HepG2 (cell line): Measurements from ENCODE around the gene VAV2. TPM values are rescaled to one million over a fixed set of nuclear protein-coding genes. Genes with fewer than 3 reads are reported as not detected.

ENCODE experiments used
- FOXA3 ChIP-seq: IDR thresholded peaks from 2 replicates; pipeline ENCODE4 v1.6.1; 2016; ENCODE audit warnings: missing genetic modification reagents, missing compliant biosample characterization
- HDAC6 ChIP-seq: fragments of 200-600 bp; sonication (generic); IDR thresholded peaks from 2 replicates; pipeline ENCODE4 v1.7.0; 2017; ENCODE audit warnings: mild to moderate bottlenecking, antibody characterized with exemption, low read length, low read depth
- SAP130 ChIP-seq: IDR thresholded peaks from 2 replicates; pipeline ENCODE4 v1.6.1; 2016; ENCODE audit warnings: low read depth
- SIX1 ChIP-seq: sonication (generic); formaldehyde crosslinking; IDR thresholded peaks from 2 replicates; pipeline ENCODE4 v1.4.0; 2020; ENCODE audit warnings: missing genetic modification reagents, borderline replicate concordance
- XBP1 ChIP-seq: sonication (generic); formaldehyde crosslinking; IDR thresholded peaks from 2 replicates; pipeline ENCODE4 v1.5.0; 2020; ENCODE audit warnings: missing genetic modification reagents
- ZNF607 ChIP-seq: sonication (generic); formaldehyde crosslinking; IDR thresholded peaks from 2 replicates; pipeline ENCODE4 v1.5.1; 2020; ENCODE audit warnings: missing genetic modification reagents, mild to moderate bottlenecking, borderline replicate concordance
- ZNF747 ChIP-seq: sonication (generic); formaldehyde crosslinking; IDR thresholded peaks from 2 replicates; pipeline ENCODE4 v1.8.1; 2023; ENCODE audit warnings: missing genetic modification reagents, mild to moderate bottlenecking, borderline replicate concordance
- ZNF790 ChIP-seq: sonication (generic); formaldehyde crosslinking; IDR thresholded peaks from 2 replicates; pipeline ENCODE4 v1.8.0; 2022; ENCODE audit warnings: missing genetic modification reagents, mild to moderate bottlenecking, borderline replicate concordance
- polyA plus RNA-seq, 8 experiments: library from polyadenylated mRNA; depleted of rRNA in 3 of 8; stranded (reverse) in 7 of 8; unstranded in 1 of 8; fragments of >200 nt; fragmentation: Illumina TruSeq in 4 of 8; extraction: Trizol in 4 of 8; gene quantifications; 2 replicates each; pipeline versions ENCODE4 v1.2.1 to v1.2.3, GENCODE V29; 2011 to 2016; ENCODE audit warnings: low read depth in 4 of 8, missing spikeins in 1 of 8, mixed read lengths in 1 of 8; ENCODE audit not compliant: insufficient read depth in 1 of 8
- total RNA-seq, 5 experiments: library from RNA; depleted of rRNA; stranded (reverse); fragments of >200 nt; fragmentation: Illumina TruSeq; extraction: Trizol; gene quantifications; 2 replicates each; pipeline ENCODE4 v1.2.3, GENCODE V29; 2016; ENCODE audit warnings: low read depth in 1 of 5
- TF ChIP-seq, protein P1 (sequence below): sonication (generic); formaldehyde crosslinking; IDR thresholded peaks from 2 replicates; pipeline ENCODE4 v1.9.0; 2021; ENCODE audit warnings: mild to moderate bottlenecking, missing genetic modification reagents
- TF ChIP-seq, protein P2 (sequence below): sonication (generic); formaldehyde crosslinking; IDR thresholded peaks from 2 replicates; pipeline ENCODE4 v1.8.1; 2023; ENCODE audit warnings: missing genetic modification reagents, inconsistent platforms, borderline replicate concordance
- TF ChIP-seq, protein P3 (sequence below): sonication (generic); formaldehyde crosslinking; IDR thresholded peaks from 2 replicates; pipeline ENCODE4 v1.8.1; 2023; ENCODE audit warnings: mild to moderate bottlenecking, missing genetic modification reagents, borderline replicate concordance
- TF ChIP-seq, protein P4 (sequence below): sonication (generic); formaldehyde crosslinking; IDR thresholded peaks from 2 replicates; pipeline ENCODE4 v1.5.0; 2020; ENCODE audit warnings: mild to moderate bottlenecking, low read depth, missing genetic modification reagents, borderline replicate concordance
- TF ChIP-seq, protein P5 (sequence below): sonication (generic); formaldehyde crosslinking; IDR thresholded peaks from 2 replicates; pipeline ENCODE4 v1.4.0; 2020; ENCODE audit warnings: missing genetic modification reagents

The VAV2 gene
- total and polyA plus RNA-seq, 2 of the 13 experiments (the other 11 are each of a cell fraction or from before 2014, with no cell fraction given): 22.5 to 22.9 TPM

DNA sequence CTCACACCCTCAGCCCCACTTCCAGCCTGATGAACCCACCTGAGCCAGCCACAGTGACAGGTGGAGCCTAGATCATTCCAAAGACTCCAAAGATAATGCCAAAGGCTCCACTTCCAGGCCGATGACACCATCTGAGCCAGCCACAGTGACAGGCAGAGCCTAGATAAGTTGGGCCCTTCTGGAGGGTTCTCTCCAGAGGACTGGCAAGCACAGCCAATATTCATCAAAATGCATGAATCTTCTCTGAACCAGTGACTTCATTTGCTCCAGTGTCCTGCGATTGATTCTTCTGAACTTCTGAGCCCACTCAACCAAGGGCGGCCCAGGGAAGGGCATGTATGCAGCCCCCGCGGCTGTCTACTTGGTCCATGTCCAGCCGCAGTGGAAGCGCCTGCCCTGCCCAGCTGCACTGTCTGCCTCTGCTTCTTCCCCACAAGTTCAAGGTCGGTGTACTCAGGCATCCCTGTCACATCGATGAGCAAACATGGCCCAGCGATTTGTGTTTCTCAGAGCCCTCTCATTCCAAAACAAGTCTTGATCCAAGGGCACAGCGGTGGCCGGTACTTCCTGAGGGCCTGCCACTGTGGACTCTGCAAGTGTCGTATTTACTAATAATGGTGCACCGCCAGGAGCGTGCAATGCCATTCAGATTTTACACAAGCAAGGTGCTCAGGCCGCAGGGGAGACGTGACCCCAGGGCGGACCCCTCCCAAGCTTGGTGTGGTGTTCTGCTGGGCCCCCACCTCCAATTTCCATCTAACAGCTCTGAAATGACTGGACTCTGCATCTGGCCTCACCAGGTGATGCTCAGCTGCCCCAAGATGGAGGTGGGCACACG is 107.0 kb downstream of the VAV2 start (continued):
- TF ChIP-seq, protein P1, sequence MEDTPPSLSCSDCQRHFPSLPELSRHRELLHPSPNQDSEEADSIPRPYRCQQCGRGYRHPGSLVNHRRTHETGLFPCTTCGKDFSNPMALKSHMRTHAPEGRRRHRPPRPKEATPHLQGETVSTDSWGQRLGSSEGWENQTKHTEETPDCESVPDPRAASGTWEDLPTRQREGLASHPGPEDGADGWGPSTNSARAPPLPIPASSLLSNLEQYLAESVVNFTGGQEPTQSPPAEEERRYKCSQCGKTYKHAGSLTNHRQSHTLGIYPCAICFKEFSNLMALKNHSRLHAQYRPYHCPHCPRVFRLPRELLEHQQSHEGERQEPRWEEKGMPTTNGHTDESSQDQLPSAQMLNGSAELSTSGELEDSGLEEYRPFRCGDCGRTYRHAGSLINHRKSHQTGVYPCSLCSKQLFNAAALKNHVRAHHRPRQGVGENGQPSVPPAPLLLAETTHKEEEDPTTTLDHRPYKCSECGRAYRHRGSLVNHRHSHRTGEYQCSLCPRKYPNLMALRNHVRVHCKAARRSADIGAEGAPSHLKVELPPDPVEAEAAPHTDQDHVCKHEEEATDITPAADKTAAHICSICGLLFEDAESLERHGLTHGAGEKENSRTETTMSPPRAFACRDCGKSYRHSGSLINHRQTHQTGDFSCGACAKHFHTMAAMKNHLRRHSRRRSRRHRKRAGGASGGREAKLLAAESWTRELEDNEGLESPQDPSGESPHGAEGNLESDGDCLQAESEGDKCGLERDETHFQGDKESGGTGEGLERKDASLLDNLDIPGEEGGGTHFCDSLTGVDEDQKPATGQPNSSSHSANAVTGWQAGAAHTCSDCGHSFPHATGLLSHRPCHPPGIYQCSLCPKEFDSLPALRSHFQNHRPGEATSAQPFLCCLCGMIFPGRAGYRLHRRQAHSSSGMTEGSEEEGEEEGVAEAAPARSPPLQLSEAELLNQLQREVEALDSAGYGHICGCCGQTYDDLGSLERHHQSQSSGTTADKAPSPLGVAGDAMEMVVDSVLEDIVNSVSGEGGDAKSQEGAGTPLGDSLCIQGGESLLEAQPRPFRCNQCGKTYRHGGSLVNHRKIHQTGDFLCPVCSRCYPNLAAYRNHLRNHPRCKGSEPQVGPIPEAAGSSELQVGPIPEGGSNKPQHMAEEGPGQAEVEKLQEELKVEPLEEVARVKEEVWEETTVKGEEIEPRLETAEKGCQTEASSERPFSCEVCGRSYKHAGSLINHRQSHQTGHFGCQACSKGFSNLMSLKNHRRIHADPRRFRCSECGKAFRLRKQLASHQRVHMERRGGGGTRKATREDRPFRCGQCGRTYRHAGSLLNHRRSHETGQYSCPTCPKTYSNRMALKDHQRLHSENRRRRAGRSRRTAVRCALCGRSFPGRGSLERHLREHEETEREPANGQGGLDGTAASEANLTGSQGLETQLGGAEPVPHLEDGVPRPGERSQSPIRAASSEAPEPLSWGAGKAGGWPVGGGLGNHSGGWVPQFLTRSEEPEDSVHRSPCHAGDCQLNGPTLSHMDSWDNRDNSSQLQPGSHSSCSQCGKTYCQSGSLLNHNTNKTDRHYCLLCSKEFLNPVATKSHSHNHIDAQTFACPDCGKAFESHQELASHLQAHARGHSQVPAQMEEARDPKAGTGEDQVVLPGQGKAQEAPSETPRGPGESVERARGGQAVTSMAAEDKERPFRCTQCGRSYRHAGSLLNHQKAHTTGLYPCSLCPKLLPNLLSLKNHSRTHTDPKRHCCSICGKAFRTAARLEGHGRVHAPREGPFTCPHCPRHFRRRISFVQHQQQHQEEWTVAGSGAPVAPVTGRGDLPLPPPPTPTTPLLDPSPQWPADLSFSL (CRISPR knock-in tag): no peak
- TF ChIP-seq ZNF607 (no peak; the same call in 1 of the 2 replicates), ZNF747 (CRISPR knock-in tag) (peak; percentile 75; the same call in 1 of the 2 replicates), XBP1 (CRISPR knock-in tag) (no peak), FOXA3 (peak; percentile 96), SIX1 (CRISPR knock-in tag) (peak; percentile 79; the same call in 1 of the 2 replicates), ZNF790 (CRISPR knock-in tag) (no peak), HDAC6 (no peak), SAP130 (peak; percentile 97)
- TF ChIP-seq, protein P2, sequence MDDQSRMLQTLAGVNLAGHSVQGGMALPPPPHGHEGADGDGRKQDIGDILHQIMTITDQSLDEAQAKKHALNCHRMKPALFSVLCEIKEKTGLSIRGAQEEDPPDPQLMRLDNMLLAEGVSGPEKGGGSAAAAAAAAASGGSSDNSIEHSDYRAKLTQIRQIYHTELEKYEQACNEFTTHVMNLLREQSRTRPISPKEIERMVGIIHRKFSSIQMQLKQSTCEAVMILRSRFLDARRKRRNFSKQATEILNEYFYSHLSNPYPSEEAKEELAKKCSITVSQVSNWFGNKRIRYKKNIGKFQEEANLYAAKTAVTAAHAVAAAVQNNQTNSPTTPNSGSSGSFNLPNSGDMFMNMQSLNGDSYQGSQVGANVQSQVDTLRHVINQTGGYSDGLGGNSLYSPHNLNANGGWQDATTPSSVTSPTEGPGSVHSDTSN (CRISPR knock-in tag): no peak
- TF ChIP-seq, protein P3, sequence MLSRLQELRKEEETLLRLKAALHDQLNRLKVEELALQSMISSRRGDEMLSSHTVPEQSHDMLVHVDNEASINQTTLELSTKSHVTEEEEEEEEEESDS (CRISPR knock-in tag): no peak
- TF ChIP-seq, protein P4, sequence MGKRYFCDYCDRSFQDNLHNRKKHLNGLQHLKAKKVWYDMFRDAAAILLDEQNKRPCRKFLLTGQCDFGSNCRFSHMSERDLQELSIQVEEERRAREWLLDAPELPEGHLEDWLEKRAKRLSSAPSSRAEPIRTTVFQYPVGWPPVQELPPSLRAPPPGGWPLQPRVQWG (CRISPR knock-in tag): no peak
- TF ChIP-seq, protein P5, sequence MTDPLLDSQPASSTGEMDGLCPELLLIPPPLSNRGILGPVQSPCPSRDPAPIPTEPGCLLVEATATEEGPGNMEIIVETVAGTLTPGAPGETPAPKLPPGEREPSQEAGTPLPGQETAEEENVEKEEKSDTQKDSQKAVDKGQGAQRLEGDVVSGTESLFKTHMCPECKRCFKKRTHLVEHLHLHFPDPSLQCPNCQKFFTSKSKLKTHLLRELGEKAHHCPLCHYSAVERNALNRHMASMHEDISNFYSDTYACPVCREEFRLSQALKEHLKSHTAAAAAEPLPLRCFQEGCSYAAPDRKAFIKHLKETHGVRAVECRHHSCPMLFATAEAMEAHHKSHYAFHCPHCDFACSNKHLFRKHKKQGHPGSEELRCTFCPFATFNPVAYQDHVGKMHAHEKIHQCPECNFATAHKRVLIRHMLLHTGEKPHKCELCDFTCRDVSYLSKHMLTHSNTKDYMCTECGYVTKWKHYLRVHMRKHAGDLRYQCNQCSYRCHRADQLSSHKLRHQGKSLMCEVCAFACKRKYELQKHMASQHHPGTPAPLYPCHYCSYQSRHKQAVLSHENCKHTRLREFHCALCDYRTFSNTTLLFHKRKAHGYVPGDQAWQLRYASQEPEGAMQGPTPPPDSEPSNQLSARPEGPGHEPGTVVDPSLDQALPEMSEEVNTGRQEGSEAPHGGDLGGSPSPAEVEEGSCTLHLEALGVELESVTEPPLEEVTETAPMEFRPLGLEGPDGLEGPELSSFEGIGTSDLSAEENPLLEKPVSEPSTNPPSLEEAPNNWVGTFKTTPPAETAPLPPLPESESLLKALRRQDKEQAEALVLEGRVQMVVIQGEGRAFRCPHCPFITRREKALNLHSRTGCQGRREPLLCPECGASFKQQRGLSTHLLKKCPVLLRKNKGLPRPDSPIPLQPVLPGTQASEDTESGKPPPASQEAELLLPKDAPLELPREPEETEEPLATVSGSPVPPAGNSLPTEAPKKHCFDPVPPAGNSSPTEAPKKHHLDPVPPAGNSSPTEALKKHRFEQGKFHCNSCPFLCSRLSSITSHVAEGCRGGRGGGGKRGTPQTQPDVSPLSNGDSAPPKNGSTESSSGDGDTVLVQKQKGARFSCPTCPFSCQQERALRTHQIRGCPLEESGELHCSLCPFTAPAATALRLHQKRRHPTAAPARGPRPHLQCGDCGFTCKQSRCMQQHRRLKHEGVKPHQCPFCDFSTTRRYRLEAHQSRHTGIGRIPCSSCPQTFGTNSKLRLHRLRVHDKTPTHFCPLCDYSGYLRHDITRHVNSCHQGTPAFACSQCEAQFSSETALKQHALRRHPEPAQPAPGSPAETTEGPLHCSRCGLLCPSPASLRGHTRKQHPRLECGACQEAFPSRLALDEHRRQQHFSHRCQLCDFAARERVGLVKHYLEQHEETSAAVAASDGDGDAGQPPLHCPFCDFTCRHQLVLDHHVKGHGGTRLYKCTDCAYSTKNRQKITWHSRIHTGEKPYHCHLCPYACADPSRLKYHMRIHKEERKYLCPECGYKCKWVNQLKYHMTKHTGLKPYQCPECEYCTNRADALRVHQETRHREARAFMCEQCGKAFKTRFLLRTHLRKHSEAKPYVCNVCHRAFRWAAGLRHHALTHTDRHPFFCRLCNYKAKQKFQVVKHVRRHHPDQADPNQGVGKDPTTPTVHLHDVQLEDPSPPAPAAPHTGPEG: no peak
